EH (cell line): ENCODE results near the gene SF3B2.
"Not testable (repeated sequence)": the region's sequence is repeated elsewhere in the genome, so short reads cannot be mapped to it uniquely, and the experiment has no call there.

ENCODE experiments used
- DNase-seq: peaks from one replicate; pipeline ENCODE4 v3.0.0-alpha.2; 2015; ENCODE audit warnings: low read depth

The SF3B2 gene

DNA sequence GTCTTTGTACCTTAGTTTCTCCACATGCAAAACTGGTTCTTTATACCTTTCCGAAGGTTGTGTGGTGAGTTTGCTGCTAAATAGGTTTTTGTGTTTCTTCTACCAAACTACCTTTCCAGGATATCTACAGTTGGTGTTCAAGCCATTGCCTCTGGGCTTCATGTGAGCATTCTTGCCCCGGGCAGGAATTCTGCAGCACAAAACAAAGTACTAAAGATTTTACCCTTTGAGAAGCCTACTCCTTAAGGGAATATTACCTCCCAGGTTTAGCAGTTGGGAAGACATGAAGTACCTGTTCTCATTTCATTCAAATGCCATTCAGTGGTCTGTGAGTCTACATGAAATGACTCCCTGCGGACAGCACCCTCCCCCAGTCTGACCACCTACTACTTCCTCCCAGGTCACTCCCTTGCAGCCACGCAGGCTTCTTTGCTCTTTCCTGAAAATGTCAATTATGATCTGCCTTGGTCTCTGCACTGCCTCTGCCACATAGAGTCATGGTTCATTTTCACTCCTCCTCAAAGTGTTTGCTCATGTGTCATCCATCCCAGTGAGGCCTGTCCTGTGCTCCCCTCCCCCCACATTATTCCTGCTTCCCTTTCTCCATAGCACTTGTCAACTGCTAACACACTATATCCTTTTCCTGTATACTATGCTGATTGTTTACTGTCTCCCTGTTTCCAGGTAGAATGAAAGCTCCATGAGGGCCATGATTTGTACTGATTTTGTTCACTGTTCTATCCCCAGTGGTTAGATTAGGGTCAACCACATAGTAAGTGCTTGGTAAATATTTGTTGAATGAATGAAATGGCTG is 54.8 kb downstream of the SF3B2 start:
- peak; percentile 65 for DNase-seq

DNA sequence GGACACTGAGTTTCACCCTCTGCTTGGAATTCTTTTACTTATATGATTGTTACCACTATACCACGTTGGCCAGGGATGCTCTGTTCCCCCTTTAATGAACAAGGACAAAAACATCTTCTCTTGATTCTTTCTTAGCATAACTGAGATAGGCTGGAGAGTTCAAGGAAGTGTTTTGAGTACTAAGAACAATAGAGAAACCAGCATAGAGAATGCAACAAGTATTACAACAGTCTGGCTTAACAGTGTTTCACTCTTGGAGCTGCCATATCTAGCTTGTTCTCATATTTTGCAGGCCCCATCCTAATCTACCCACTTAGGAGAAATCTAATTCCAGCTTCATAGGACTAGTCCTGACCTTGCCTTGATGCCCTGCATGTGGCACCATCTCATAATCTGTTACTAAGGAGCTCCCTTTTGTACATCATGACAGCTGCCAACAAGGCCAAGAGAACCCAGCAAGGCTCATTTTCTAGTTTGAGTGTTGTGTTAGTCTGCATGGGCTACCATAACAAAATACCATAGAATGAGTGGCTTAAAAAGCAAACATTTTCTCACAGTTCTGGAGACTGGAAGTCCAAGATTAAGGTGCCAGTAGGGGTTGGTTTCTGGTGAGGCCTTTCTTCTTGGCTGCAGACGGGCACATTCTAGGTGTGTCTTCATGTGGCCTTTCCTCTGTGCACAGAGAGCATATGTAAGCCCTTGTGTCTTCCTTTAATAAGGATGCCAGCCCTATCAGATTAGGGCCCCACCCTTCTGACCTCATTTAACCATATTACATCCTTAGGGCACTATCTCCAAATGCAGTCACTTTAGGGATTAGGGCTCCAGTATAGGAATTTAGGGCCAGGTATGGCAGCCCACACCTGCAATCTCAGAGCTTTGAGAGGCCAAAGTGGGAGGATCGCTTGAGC is 55.7 kb downstream of the SF3B2 start:
- DNase-seq: peak; percentile 41

DNA sequence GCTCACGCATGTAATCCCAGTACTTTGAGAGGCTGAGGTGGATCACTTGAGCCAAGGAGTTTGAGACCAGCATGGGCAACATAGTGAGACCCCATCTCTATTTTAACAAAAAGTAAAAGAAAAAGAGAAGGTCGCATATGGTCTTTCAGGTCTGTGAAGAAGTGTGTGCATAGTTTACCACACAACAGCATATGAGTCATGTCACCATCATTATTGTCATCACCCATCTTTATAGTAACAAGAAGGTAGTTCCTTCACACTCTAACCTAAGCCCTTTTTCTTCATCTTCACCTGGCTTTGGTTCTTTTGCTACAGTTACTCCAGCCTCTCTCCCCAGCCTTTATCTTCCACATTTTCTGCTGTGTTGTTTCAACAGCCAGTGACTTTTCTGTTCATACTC is 57.1 kb downstream of the SF3B2 start:
- DNase-seq: no peak

DNA sequence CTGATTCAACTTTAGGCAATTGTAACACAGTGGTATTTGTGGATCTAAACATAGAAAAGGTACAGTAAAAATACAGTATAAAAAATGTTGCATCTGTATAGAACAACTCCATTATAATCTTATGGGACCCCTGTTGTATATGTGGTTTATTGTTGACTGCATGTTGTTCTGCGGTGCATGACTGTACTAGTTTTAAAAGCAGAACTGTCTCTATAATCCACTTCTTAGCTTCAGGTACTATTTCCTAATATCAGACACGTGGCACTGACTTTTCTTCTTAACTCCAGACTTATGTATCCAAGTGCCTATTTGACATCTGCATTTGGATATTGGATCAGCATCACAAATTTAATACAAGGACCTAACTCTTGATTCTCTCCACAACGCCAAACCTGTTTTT is 59.0 kb downstream of the SF3B2 start:
- DNase-seq: no peak

DNA sequence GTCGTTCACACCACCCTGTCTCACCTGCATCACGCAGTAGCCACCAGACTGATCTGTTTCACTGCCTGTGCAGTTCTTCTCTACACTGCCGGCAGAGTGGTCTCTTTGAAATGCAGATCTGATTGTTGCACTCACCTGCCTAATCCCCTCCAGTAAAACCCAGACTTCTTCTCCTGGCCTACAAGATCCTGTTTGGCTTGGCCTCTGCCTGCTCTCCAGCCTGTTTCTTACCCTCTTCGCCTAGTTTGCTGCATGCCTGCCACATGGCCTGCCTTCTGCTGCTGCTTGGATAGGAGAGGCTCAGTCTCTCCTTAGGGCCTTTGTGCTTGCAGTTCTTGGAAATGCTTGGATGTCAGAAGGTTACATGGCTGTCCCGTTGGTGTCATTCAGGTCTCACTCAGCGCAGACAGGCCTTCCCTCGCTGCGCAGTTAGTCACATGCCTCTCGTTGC is 59.9 kb downstream of the SF3B2 start:
- peak; percentile 28 for DNase-seq

DNA sequence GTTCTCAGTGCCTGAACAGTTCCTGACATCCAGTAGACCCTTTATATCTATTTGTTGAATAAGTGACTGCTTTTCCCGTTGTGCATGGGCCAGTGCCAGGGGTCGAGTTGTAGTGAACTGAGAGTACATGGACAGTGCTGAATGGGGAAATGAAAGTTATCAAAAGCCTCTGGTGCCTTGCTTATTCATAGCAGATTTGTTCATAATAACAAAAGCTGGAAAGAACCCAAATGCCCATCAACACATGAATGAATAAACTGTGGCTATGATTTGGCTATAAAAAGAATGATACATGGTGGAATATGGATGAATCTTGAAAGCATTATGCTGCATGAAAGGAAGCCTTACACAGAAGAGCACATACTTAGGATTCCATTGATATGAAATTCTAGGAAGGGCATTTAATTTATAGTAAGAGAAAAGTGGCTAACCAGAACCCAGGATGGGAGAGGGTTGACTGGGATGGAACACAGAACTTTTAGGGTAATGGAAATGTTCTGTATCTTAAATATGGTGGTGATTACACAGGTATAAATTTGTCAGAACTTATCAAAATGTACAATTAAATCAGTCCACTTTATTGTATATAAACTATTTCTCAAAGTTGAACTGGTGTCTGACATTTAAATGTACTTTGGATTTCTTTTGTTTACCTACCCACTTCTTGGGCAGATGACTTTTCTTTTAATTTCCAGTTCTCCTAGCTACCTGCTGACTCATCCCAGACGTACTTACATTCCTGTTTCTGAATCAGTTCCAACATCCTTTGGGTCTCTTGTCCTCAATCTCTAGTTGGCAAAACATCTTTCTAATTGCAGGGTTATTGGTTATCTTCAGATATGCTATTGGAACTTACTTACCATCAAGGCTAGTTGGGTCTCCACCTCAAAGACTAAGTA is 60.7 kb downstream of the SF3B2 start:
- peak; percentile 90 for DNase-seq

DNA sequence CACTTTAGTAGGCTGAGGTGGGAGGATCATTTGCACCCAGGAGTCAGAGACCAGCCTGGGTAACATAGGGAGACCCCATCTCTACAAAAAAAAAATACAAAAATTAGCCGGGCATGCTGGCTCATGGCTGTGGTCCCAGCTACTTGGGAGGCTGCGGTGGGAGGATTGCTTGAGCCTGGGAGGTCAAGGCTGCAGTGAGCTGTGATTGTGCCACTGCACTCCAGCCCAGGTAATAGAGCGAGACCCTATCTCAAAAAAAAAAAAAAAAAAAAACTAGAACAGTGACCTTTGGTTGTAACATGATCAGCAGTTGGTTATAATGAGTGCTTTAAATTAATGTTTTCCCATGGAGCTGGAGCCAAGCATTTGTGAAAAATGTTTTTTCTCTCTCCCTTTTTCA is 62.8 kb downstream of the SF3B2 start:
- DNase-seq: not testable (repeated sequence)

DNA sequence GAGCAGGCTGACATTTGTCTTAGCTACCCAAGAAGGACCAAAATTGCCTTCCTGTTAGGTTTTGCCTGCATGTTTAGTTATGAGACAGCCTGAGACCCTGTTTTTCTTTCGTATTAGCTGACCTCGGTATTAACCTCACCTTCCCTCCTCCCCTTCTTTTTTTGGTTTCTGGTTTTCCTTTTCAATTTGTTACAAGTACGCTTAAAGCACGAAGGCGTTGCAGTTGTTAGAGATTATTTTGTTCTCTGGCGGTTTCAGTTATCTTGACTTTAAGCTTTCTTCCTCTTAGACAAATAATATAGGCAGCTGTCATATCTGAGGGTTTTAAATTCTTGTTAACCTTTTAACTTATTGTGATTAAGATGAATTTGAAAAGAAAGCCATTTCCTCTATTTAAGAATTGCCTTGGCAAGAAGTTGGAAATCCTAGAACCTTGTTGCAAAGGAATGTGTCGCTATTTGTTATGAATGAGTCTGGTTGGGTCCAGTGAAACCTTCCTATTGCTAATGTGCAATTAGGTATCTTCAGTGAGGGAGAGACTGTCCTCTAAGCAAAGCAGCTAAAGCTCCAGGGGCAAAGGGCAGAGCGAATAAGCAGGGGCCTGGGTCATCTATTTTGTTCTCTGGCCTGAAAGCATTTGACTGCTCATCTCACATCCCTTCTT is 63.6 kb downstream of the SF3B2 start:
- peak; percentile 29 for DNase-seq

DNA sequence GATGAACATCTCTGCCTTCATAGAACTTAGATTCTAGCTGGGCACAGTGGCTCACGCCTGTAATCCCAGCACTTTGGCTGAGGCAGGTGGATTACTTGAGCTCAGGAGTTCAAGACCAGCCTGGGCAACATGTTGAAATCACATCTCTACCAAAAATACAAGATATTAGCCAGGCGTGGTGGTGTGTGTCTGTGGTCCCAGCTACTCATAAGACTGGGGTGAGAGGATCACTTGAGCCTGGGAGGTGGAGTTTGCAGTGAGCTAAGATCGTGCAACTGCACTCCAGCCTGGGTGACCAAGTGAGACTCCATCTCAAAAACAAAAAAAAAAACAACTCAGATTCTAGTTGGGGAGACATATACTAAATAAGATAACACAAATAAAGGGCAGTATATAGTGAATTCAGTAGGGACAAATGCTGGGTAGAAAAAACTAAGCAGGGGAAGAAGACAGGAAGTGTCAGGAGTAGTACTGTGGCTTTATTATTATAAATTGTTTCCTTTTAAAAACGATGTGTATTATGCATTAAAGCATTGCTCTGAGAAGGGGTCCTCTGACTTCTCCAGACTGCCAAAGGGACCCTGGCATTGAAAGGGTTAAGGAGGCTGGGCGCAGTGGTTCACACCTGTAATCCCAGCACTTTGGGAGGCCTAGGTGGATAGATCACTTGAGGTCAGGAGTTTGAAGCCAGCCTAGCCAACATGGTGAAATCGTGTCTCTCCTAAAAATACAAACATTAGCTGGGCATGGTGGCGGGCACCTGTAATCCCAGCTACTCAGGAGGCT is 64.6 kb downstream of the SF3B2 start:
- no peak for DNase-seq

DNA sequence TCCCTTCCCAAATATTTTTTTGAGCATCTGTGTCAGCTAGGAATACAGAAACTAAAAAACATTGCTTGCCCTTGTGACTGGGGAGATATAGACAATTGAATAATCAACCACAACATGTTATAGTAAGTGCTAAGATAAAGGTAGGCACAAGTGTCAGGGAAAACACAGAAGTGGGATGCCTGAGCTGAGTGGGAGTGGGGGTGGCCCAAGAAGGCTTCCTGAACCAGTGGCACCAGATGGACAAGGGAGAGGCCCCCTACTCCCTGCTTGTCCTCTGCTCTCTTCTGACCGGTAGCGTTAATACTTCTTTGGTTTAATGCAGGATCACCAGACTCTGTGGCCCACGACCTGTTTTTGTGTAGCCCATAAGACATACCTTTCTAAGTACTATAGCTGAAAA is 66.7 kb downstream of the SF3B2 start:
- DNase-seq: no peak
